ENCODE data around the gene AQP5. TPM values are rescaled to one million over a fixed set of nuclear protein-coding genes. Genes with fewer than 3 reads are reported as not detected.

The AQP5 gene
- total RNA-seq, 2 donors from 2014 or later, result 2.1 TPM; not detected in 1

DNA sequence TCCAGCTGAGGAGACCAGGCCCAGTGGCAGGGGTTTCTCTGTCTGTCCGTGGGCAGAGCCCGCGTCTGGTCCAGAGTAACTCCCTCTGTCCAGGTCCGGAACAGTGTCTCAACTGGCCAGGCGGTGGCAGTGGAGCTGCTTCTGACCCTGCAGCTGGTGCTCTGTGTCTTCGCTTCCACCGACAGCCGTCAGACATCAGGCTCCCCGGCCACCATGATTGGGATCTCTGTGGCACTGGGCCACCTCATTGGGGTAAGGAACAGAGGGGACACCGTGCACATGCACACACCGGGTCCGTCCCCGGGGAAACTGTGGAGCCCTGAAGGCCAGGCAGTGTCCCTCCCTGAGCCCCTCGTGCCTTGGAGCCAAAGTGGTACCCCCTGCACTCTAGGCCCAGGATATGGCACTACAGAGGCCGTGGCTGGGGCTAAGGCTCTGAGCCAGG, 12.6 kb downstream of the AQP5 start:
- H3K27me3 ChIP-seq, result no peaks in the 10 kb centered on the region
- TF ChIP-seq CTCF (IDR thresholded peaks at IDR 0.05), result peak; percentile 21 to 71
- H3K4me1 ChIP-seq, result peaks cover 0 to 18% of the 10 kb centered on the region in 2 donors
- H3K36me3 ChIP-seq, result no peaks in the 10 kb centered on the region
- no peak overlapping the region for H3K4me3 ChIP-seq
- DNase-seq (ENCODE audit: low spot score), result peak; percentile 70
- H3K9me3 ChIP-seq, result no peaks in the 10 kb centered on the region
- H3K27ac ChIP-seq, result no peak overlapping the region

- no peak overlapping the region for H3K4me3 ChIP-seq
- H3K27ac ChIP-seq, result peak overlapping the region in 1 of 2 donors; percentile 45
- DNase-seq (ENCODE audit: low spot score), result no peak
- peaks cover 0 to 18% of the 10 kb centered on the region in 2 donors for H3K4me1 ChIP-seq
- no peaks in the 10 kb centered on the region for H3K9me3 ChIP-seq
- H3K36me3 ChIP-seq, result no peaks in the 10 kb centered on the region
- H3K27me3 ChIP-seq, result no peaks in the 10 kb centered on the region
- no peak for TF ChIP-seq CTCF (IDR thresholded peaks at IDR 0.05)
These were observed 13.1 kb downstream of the AQP5 start for GRCh38 chr12:49974677-49975317.

DNA sequence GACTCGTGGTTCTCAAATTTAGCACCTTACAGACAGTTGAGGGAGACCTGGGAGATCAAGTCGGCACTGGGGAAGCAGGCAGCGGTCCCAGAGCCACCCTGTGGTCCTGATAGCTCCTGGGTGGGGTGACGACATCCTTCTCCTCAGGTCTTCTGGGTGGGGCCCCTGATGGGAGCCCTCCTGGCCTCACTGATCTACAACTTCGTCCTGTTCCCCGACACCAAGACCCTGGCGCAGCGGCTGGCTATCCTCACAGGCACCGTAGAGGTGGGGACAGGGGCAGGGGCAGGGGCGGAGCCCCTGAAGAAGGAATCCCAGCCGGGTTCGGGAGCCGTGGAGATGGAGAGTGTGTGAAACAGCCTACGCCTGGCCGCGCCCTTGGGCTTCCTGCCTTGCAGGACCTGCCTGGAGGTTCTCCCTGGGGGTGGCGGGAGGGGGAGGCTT, 13.7 kb downstream of the AQP5 start:
- Histone ChIP-seq H3K27ac (peak overlapping the region in 1 of 2 donors; percentile 45), H3K9me3 (no peaks in the 10 kb centered on the region), H3K27me3 (no peaks in the 10 kb centered on the region), H3K4me1 (peaks cover 0 to 18% of the 10 kb centered on the region in 2 donors), H3K4me3 (no peak overlapping the region), H3K36me3 (no peaks in the 10 kb centered on the region)
- no peak for TF ChIP-seq CTCF (IDR thresholded peaks at IDR 0.05)
- no peak for DNase-seq (ENCODE audit: low spot score)

GRCh38 chr12:49976557-49976956, 14.9 kb downstream of the AQP5 start:
- TF ChIP-seq CTCF (IDR thresholded peaks at IDR 0.05), result no peak
- Histone ChIP-seq H3K4me3 (no peak overlapping the region), H3K27ac (no peak overlapping the region), H3K9me3 (no peaks in the 10 kb centered on the region), H3K4me1 (peaks cover 0 to 18% of the 10 kb centered on the region in 2 donors), H3K36me3 (no peaks in the 10 kb centered on the region), H3K27me3 (no peaks in the 10 kb centered on the region)
- no peak for DNase-seq (ENCODE audit: low spot score)

- no peak overlapping the region for H3K4me3 ChIP-seq
- H3K9me3 ChIP-seq, result no peaks in the 10 kb centered on the region
- H3K36me3 ChIP-seq, result no peaks in the 10 kb centered on the region
- H3K4me1 ChIP-seq, result peaks cover 0 to 18% of the 10 kb centered on the region in 2 donors
- TF ChIP-seq CTCF (IDR thresholded peaks at IDR 0.05), result no peak
- no peak for DNase-seq (ENCODE audit: low spot score)
- H3K27ac ChIP-seq, result no peak overlapping the region
- H3K27me3 ChIP-seq, result no peaks in the 10 kb centered on the region
These were observed 16.5 kb downstream of the AQP5 start for GRCh38 chr12:49978125-49978524.
